Naive thymus-derived CD4-positive, alpha-beta T cell (primary cell): Measurements from ENCODE around the gene LRIG3. TPM values are rescaled to one million over a fixed set of nuclear protein-coding genes. Genes with fewer than 3 reads are reported as not detected.

Source experiments
- ATAC-seq: fragments of 150-1000 bp; cut with Tn5 transposase; 2 replicates; pipeline ENCODE4 v1.10.0; 2021; ENCODE audit warnings: mild to moderate bottlenecking, moderate library complexity
- CTCF ChIA-PET: fragments of 350-600 bp; sonication (Branson Sonifier 250); formaldehyde crosslinking; loops from one replicate; lab custom pipeline; 2021; ENCODE audit warnings: antibody characterized with exemption; lab: Charles Lee
- POLR2A ChIA-PET: fragments of 350-600 bp; sonication (Branson Sonifier 250); formaldehyde crosslinking; loops from one replicate; lab custom pipeline; 2021; ENCODE audit warnings: antibody characterized with exemption, inconsistent platforms; lab: Charles Lee
- DNase-seq, 9 donors: peaks; one replicate each; pipeline versions ENCODE4 v3.0.0 to v3.0.0-alpha.2; 2020 to 2022; ENCODE audit warnings: mixed read lengths in 1 of 9
- H3K27ac ChIP-seq: one replicate; pipeline ENCODE4 v1.7.0; 2013; ENCODE audit warnings: mild to moderate bottlenecking, low read depth, low read length, moderate library complexity
- H3K27me3 ChIP-seq, 2 donors: one replicate each; pipeline ENCODE4 v1.7.0; 2013; ENCODE audit warnings: low read length in 2 of 2, mild to moderate bottlenecking in 2 of 2, moderate library complexity in 2 of 2; ENCODE audit not compliant: control insufficient read depth in 2 of 2, insufficient read depth in 2 of 2
- H3K36me3 ChIP-seq, 3 experiments: 1 replicate in 2 of 3; 2 replicates in 1 of 3; pipeline ENCODE4 v1.7.0; 2013; ENCODE audit warnings: low read length in 3 of 3, mild to moderate bottlenecking in 3 of 3, moderate library complexity in 1 of 3; ENCODE audit not compliant: insufficient read depth in 3 of 3, control insufficient read depth in 2 of 3
- H3K4me1 ChIP-seq, 2 donors: one replicate each; pipeline ENCODE4 v1.7.0; 2013; ENCODE audit warnings: low read length in 2 of 2, mild to moderate bottlenecking in 2 of 2, moderate library complexity in 1 of 2; ENCODE audit not compliant: control insufficient read depth in 2 of 2, insufficient read depth in 2 of 2
- H3K4me3 ChIP-seq: 2 replicates; pipeline ENCODE4 v1.7.0; 2013; ENCODE audit warnings: mild to moderate bottlenecking, low read length
- H3K9me3 ChIP-seq, 3 experiments: 1 replicate in 2 of 3; 2 replicates in 1 of 3; pipeline ENCODE4 v1.7.0; 2013; ENCODE audit warnings: low read length in 3 of 3; ENCODE audit not compliant: control insufficient read depth in 2 of 3
- H3K27ac Mint-ChIP-seq, 9 donors: one replicate each; pipeline ENCODE4 v1.8.0; 2020 to 2022; ENCODE audit warnings: mixed read lengths in 9 of 9, mild to moderate bottlenecking in 8 of 9, moderate library complexity in 5 of 9, inconsistent platforms in 2 of 9
- H3K27me3 Mint-ChIP-seq, 5 donors: one replicate each; pipeline ENCODE4 v1.8.0; 2021 to 2022; ENCODE audit warnings: mixed read lengths in 5 of 5, mild to moderate bottlenecking in 1 of 5
- H3K36me3 Mint-ChIP-seq, 5 donors: one replicate each; pipeline ENCODE4 v1.8.0; 2020 to 2022; ENCODE audit warnings: mixed read lengths in 5 of 5, mild to moderate bottlenecking in 3 of 5, inconsistent platforms in 1 of 5
- H3K4me1 Mint-ChIP-seq, 7 donors: one replicate each; pipeline ENCODE4 v1.8.0; 2020 to 2022; ENCODE audit warnings: mixed read lengths in 7 of 7, mild to moderate bottlenecking in 3 of 7, inconsistent platforms in 1 of 7
- H3K4me3 Mint-ChIP-seq, 10 donors: one replicate each; pipeline ENCODE4 v1.8.0; 2020 to 2022; ENCODE audit warnings: mild to moderate bottlenecking in 10 of 10, mixed read lengths in 10 of 10, moderate library complexity in 6 of 10, inconsistent platforms in 2 of 10
- H3K9me3 Mint-ChIP-seq, 11 donors: one replicate each; pipeline ENCODE4 v1.8.0; 2020 to 2022; ENCODE audit warnings: mixed read lengths in 11 of 11, mild to moderate bottlenecking in 4 of 11, inconsistent platforms in 1 of 11, moderate library complexity in 1 of 11
- intact Hi-C, 2 donors: fragments of 100-400 bp; cut with micrococcal nuclease; formaldehyde crosslinking; loops; one replicate each; pipeline ENCODE4 v1.15.1; 2023
- polyA plus RNA-seq, 2 donors: library from polyadenylated mRNA; unstranded; fragments of 300-500 nt; fragmentation: Illumina TruSeq; gene quantifications; one replicate each; pipeline ENCODE4 v1.2.3, GENCODE V29; 2021
- total RNA-seq, 6 experiments: library from RNA in 5 of 6; stranded (reverse) in 5 of 6; gene quantifications; 1 replicate in 5 of 6; 2 replicates in 1 of 6; pipeline ENCODE4 v1.2.3 and lab custom pipeline; 2021 to 2026

LRIG3 gene
- total and polyA plus RNA-seq, 7 experiments from 2014 or later = 0.24 TPM; not detected in 6

GRCh38 chr12:58932806-58933681 is 12.7 kb upstream of the LRIG3 start:
- ATAC-seq = no peak
- Mint-ChIP-seq H3K4me1 (no peaks in the 10 kb centered on the region), H3K9me3 (peaks cover 0 to 9% (median 0%) of the 10 kb centered on the region in 11 donors)

GRCh38 chr12:58931518-58931917 is 11.2 kb upstream of the LRIG3 start:
- POLR2A ChIA-PET = no interaction called here

More at GRCh38 chr12:58932806-58933681, 12.7 kb upstream of the LRIG3 start:
- no peaks in the 10 kb centered on the region for H3K36me3 Mint-ChIP-seq
- Histone ChIP-seq H3K36me3 (no peaks in the 10 kb centered on the region), H3K4me1 (no peaks in the 10 kb centered on the region), H3K9me3 (no peaks in the 10 kb centered on the region), H3K27ac (no peak overlapping the region), H3K4me3 (no peak overlapping the region), H3K27me3 (no peaks in the 10 kb centered on the region)
- no peaks in the 10 kb centered on the region for H3K27me3 Mint-ChIP-seq
- POLR2A ChIA-PET = no interaction called here
- H3K27ac Mint-ChIP-seq = no peak overlapping the region
- intact Hi-C loops = no loop called here
- DNase-seq = no peak
- H3K4me3 Mint-ChIP-seq = no peak overlapping the region
- CTCF ChIA-PET = interaction anchor here (0.6 kb wide), 1 partner anchor 10 kb away, joined by 3 read pairs; no protein-coding TSS in a partner anchor

GRCh38 chr12:58930770-58931324 is 10.5 kb upstream of the LRIG3 start:
- no peaks in the 10 kb centered on the region for H3K36me3 ChIP-seq
- ATAC-seq (no peak), DNase-seq (no peak)
- H3K27me3 ChIP-seq = no peaks in the 10 kb centered on the region
- intact Hi-C loops = no loop called here
- Mint-ChIP-seq H3K27me3 (no peaks in the 10 kb centered on the region), H3K4me1 (no peaks in the 10 kb centered on the region), H3K27ac (no peak overlapping the region), H3K4me3 (no peak overlapping the region), H3K36me3 (no peaks in the 10 kb centered on the region), H3K9me3 (peaks cover 0 to 9% (median 0%) of the 10 kb centered on the region in 11 donors)
- H3K9me3 ChIP-seq = no peaks in the 10 kb centered on the region
- no peaks in the 10 kb centered on the region for H3K4me1 ChIP-seq
- ChIA-PET POLR2A (no interaction called here), CTCF (no interaction called here)
- H3K27ac ChIP-seq = no peak overlapping the region
- H3K4me3 ChIP-seq = no peak overlapping the region

More at GRCh38 chr12:58931518-58931917, 11.2 kb upstream of the LRIG3 start:
- Histone ChIP-seq H3K4me3 (no peak overlapping the region), H3K27ac (no peak overlapping the region), H3K27me3 (no peaks in the 10 kb centered on the region), H3K36me3 (no peaks in the 10 kb centered on the region), H3K9me3 (no peaks in the 10 kb centered on the region), H3K4me1 (no peaks in the 10 kb centered on the region)
- CTCF ChIA-PET = no interaction called here
- H3K27ac Mint-ChIP-seq = no peak overlapping the region
- intact Hi-C loops = no loop called here
- ATAC-seq (no peak), DNase-seq (no peak)
- no peak overlapping the region for H3K4me3 Mint-ChIP-seq
- no peaks in the 10 kb centered on the region for H3K4me1 Mint-ChIP-seq
- H3K36me3 Mint-ChIP-seq = no peaks in the 10 kb centered on the region
- H3K9me3 Mint-ChIP-seq = peaks cover 0 to 9% (median 0%) of the 10 kb centered on the region in 11 donors
- H3K27me3 Mint-ChIP-seq = no peaks in the 10 kb centered on the region

- no peaks in the 10 kb centered on the region for H3K36me3 Mint-ChIP-seq
- ChIA-PET POLR2A (no interaction called here), CTCF (no interaction called here)
- H3K4me3 Mint-ChIP-seq = no peak overlapping the region
- no peaks in the 10 kb centered on the region for H3K9me3 ChIP-seq
- intact Hi-C loops = no loop called here
- H3K4me3 ChIP-seq = no peak overlapping the region
- ATAC-seq (no peak), DNase-seq (no peak)
- H3K27ac ChIP-seq = no peak overlapping the region
- no peaks in the 10 kb centered on the region for H3K4me1 Mint-ChIP-seq
- H3K4me1 ChIP-seq = no peaks in the 10 kb centered on the region
- peaks cover 0 to 15% (median 9%) of the 10 kb centered on the region in 5 donors for H3K27me3 Mint-ChIP-seq
- H3K9me3 Mint-ChIP-seq = peaks cover 0 to 17% (median 2%) of the 10 kb centered on the region in 11 donors
- no peaks in the 10 kb centered on the region for H3K36me3 ChIP-seq
- H3K27me3 ChIP-seq = no peaks in the 10 kb centered on the region
- no peak overlapping the region for H3K27ac Mint-ChIP-seq
Observed at GRCh38 chr12:58927120-58927519, 6.8 kb upstream of the LRIG3 start.

GRCh38 chr12:58926586-58926985 is 6.3 kb upstream of the LRIG3 start:
- H3K4me1 ChIP-seq = no peaks in the 10 kb centered on the region
- no peak overlapping the region for H3K27ac ChIP-seq
- no peak overlapping the region for H3K4me3 ChIP-seq
- POLR2A ChIA-PET = no interaction called here
- no peak for DNase-seq
- CTCF ChIA-PET = no interaction called here
- no peak for ATAC-seq
- no peaks in the 10 kb centered on the region for H3K9me3 ChIP-seq
- no peak overlapping the region for H3K27ac Mint-ChIP-seq
- intact Hi-C loops = no loop called here
- peaks cover 0 to 15% (median under 1%) of the 10 kb centered on the region in 11 donors for H3K9me3 Mint-ChIP-seq
- H3K27me3 ChIP-seq = no peaks in the 10 kb centered on the region
- no peaks in the 10 kb centered on the region for H3K36me3 Mint-ChIP-seq
- no peaks in the 10 kb centered on the region for H3K36me3 ChIP-seq
- no peak overlapping the region for H3K4me3 Mint-ChIP-seq
- H3K4me1 Mint-ChIP-seq = no peaks in the 10 kb centered on the region
- peaks cover 0 to 15% (median 9%) of the 10 kb centered on the region in 5 donors for H3K27me3 Mint-ChIP-seq

GRCh38 chr12:58925751-58926150 is 5.4 kb upstream of the LRIG3 start:
- Histone ChIP-seq H3K9me3 (no peaks in the 10 kb centered on the region), H3K4me3 (no peak overlapping the region), H3K36me3 (no peaks in the 10 kb centered on the region), H3K27me3 (peaks cover 0 to 3% of the 10 kb centered on the region in 2 donors), H3K4me1 (no peaks in the 10 kb centered on the region), H3K27ac (no peak overlapping the region)
- ATAC-seq (no peak), DNase-seq (no peak)
- Mint-ChIP-seq H3K4me1 (no peaks in the 10 kb centered on the region), H3K27ac (no peak overlapping the region), H3K9me3 (peaks cover 0 to 13% (median 0%) of the 10 kb centered on the region in 11 donors), H3K4me3 (no peak overlapping the region), H3K36me3 (no peaks in the 10 kb centered on the region), H3K27me3 (peaks cover 1 to 22% (median 14%) of the 10 kb centered on the region in 5 donors)
- CTCF ChIA-PET = interaction anchor here (0.7 kb wide), 1 partner anchor 30 kb away, joined by 3 read pairs; no protein-coding TSS in a partner anchor
- intact Hi-C loops = no loop called here
- POLR2A ChIA-PET = no interaction called here
